Naive thymus-derived CD4-positive, alpha-beta T cell (primary cell): ENCODE results near the gene MARCO. TPM values are rescaled to one million over a fixed set of nuclear protein-coding genes. Genes with fewer than 3 reads are reported as not detected.
"Not testable (repeated sequence)": the region's sequence is repeated elsewhere in the genome, so short reads cannot be mapped to it uniquely, and the experiment has no call there.

ENCODE experiments used
- ATAC-seq: fragments of 150-1000 bp; cut with Tn5 transposase; 2 replicates; pipeline ENCODE4 v1.10.0; 2021; ENCODE audit warnings: mild to moderate bottlenecking, moderate library complexity
- CTCF ChIA-PET: fragments of 350-600 bp; sonication (Branson Sonifier 250); formaldehyde crosslinking; loops from one replicate; lab custom pipeline; 2021; ENCODE audit warnings: antibody characterized with exemption; lab: Charles Lee
- POLR2A ChIA-PET: fragments of 350-600 bp; sonication (Branson Sonifier 250); formaldehyde crosslinking; loops from one replicate; lab custom pipeline; 2021; ENCODE audit warnings: antibody characterized with exemption, inconsistent platforms; lab: Charles Lee
- DNase-seq, 9 donors: peaks; one replicate each; pipeline versions ENCODE4 v3.0.0 to v3.0.0-alpha.2; 2020 to 2022; ENCODE audit warnings: mixed read lengths in 1 of 9
- H3K27ac ChIP-seq: one replicate; pipeline ENCODE4 v1.7.0; 2013; ENCODE audit warnings: mild to moderate bottlenecking, low read depth, low read length, moderate library complexity
- H3K27me3 ChIP-seq, 2 donors: one replicate each; pipeline ENCODE4 v1.7.0; 2013; ENCODE audit warnings: low read length in 2 of 2, mild to moderate bottlenecking in 2 of 2, moderate library complexity in 2 of 2; ENCODE audit not compliant: control insufficient read depth in 2 of 2, insufficient read depth in 2 of 2
- H3K36me3 ChIP-seq, 3 experiments: 1 replicate in 2 of 3; 2 replicates in 1 of 3; pipeline ENCODE4 v1.7.0; 2013; ENCODE audit warnings: low read length in 3 of 3, mild to moderate bottlenecking in 3 of 3, moderate library complexity in 1 of 3; ENCODE audit not compliant: insufficient read depth in 3 of 3, control insufficient read depth in 2 of 3
- H3K4me1 ChIP-seq, 2 donors: one replicate each; pipeline ENCODE4 v1.7.0; 2013; ENCODE audit warnings: low read length in 2 of 2, mild to moderate bottlenecking in 2 of 2, moderate library complexity in 1 of 2; ENCODE audit not compliant: control insufficient read depth in 2 of 2, insufficient read depth in 2 of 2
- H3K4me3 ChIP-seq: 2 replicates; pipeline ENCODE4 v1.7.0; 2013; ENCODE audit warnings: mild to moderate bottlenecking, low read length
- H3K9me3 ChIP-seq, 3 experiments: 1 replicate in 2 of 3; 2 replicates in 1 of 3; pipeline ENCODE4 v1.7.0; 2013; ENCODE audit warnings: low read length in 3 of 3; ENCODE audit not compliant: control insufficient read depth in 2 of 3
- H3K27ac Mint-ChIP-seq, 9 donors: one replicate each; pipeline ENCODE4 v1.8.0; 2020 to 2022; ENCODE audit warnings: mixed read lengths in 9 of 9, mild to moderate bottlenecking in 8 of 9, moderate library complexity in 5 of 9, inconsistent platforms in 2 of 9
- H3K27me3 Mint-ChIP-seq, 5 donors: one replicate each; pipeline ENCODE4 v1.8.0; 2021 to 2022; ENCODE audit warnings: mixed read lengths in 5 of 5, mild to moderate bottlenecking in 1 of 5
- H3K36me3 Mint-ChIP-seq, 5 donors: one replicate each; pipeline ENCODE4 v1.8.0; 2020 to 2022; ENCODE audit warnings: mixed read lengths in 5 of 5, mild to moderate bottlenecking in 3 of 5, inconsistent platforms in 1 of 5
- H3K4me1 Mint-ChIP-seq, 7 donors: one replicate each; pipeline ENCODE4 v1.8.0; 2020 to 2022; ENCODE audit warnings: mixed read lengths in 7 of 7, mild to moderate bottlenecking in 3 of 7, inconsistent platforms in 1 of 7
- H3K4me3 Mint-ChIP-seq, 10 donors: one replicate each; pipeline ENCODE4 v1.8.0; 2020 to 2022; ENCODE audit warnings: mild to moderate bottlenecking in 10 of 10, mixed read lengths in 10 of 10, moderate library complexity in 6 of 10, inconsistent platforms in 2 of 10
- H3K9me3 Mint-ChIP-seq, 11 donors: one replicate each; pipeline ENCODE4 v1.8.0; 2020 to 2022; ENCODE audit warnings: mixed read lengths in 11 of 11, mild to moderate bottlenecking in 4 of 11, inconsistent platforms in 1 of 11, moderate library complexity in 1 of 11
- intact Hi-C, 2 donors: fragments of 100-400 bp; cut with micrococcal nuclease; formaldehyde crosslinking; loops; one replicate each; pipeline ENCODE4 v1.15.1; 2023
- polyA plus RNA-seq, 2 donors: library from polyadenylated mRNA; unstranded; fragments of 300-500 nt; fragmentation: Illumina TruSeq; gene quantifications; one replicate each; pipeline ENCODE4 v1.2.3, GENCODE V29; 2021
- total RNA-seq, 6 experiments: library from RNA in 5 of 6; stranded (reverse) in 5 of 6; gene quantifications; 1 replicate in 5 of 6; 2 replicates in 1 of 6; pipeline ENCODE4 v1.2.3 and lab custom pipeline; 2021 to 2026

MARCO gene
- total and polyA plus RNA-seq, 7 experiments from 2014 or later, result 0.48 to 2.6 TPM; not detected in 5

DNA sequence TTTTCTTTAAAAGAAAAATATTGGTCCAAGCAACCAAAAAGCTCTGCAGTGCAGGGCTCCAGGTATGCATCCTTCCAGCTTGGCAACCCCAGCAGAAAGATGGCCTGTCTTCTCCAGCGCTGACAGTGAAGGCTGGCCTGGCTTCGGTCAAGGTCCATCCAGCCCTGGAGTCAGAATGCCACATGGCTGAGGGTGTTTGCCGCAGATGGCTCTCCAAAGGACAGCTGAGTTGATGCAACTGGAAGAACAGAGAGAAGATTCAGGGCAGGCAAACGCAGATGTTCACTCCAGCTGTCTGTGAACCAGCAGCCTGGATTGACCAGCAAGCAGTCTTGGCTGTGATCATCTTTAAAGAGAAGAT lies 51.4 kb downstream of the MARCO start:
- no peak overlapping the region for H3K4me3 ChIP-seq
- Mint-ChIP-seq H3K36me3 (peaks cover 0 to 3% (median 0%) of the 10 kb centered on the region in 5 donors), H3K27ac (no peak overlapping the region), H3K4me1 (peaks cover 0 to 5% (median 0%) of the 10 kb centered on the region in 7 donors), H3K27me3 (peaks cover 0 to 6% (median 5%) of the 10 kb centered on the region in 5 donors), H3K4me3 (no peak overlapping the region), H3K9me3 (peaks cover 0 to 5% (median 0%) of the 10 kb centered on the region in 11 donors)
- no peaks in the 10 kb centered on the region for H3K9me3 ChIP-seq
- no peak for DNase-seq
- no peaks in the 10 kb centered on the region for H3K36me3 ChIP-seq
- CTCF ChIA-PET, result no interaction called here
- H3K27me3 ChIP-seq, result no peaks in the 10 kb centered on the region
- POLR2A ChIA-PET, result no interaction called here
- intact Hi-C loops, result loop anchor here in 1 of 2 donors (5.0 kb wide), 1 partner anchor 101 kb away; no protein-coding TSS in a partner anchor
- ATAC-seq, result no peak
- H3K27ac ChIP-seq, result no peak overlapping the region
- no peaks in the 10 kb centered on the region for H3K4me1 ChIP-seq

DNA sequence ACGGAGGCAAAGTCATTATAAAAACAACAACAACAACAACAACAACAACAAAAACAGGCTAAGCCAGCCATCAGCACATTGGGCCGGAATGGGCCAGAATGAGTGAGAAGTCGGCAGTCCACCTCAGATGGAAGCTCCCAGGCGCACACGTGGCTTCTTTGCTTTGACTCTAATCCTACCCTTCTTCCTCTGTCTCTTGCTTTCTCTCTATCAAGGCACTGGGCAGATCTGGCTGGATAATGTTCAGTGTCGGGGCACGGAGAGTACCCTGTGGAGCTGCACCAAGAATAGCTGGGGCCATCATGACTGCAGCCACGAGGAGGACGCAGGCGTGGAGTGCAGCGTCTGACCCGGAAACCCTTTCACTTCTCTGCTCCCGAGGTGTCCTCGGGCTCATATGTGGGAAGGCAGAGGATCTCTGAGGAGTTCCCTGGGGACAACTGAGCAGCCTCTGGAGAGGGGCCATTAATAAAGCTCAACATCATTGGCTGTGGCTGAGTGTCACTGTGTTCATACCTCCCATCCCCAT lies 52.2 kb downstream of the MARCO start:
- Mint-ChIP-seq H3K9me3 (peaks cover 0 to 8% (median 0%) of the 10 kb centered on the region in 11 donors), H3K4me3 (no peak overlapping the region), H3K36me3 (peaks cover 0 to 3% (median 0%) of the 10 kb centered on the region in 5 donors), H3K4me1 (peaks cover 0 to 5% (median 0%) of the 10 kb centered on the region in 7 donors), H3K27me3 (peaks cover 0 to 6% (median 5%) of the 10 kb centered on the region in 5 donors), H3K27ac (no peak overlapping the region)
- Histone ChIP-seq H3K4me3 (no peak overlapping the region), H3K4me1 (no peaks in the 10 kb centered on the region), H3K9me3 (no peaks in the 10 kb centered on the region), H3K27ac (no peak overlapping the region), H3K36me3 (no peaks in the 10 kb centered on the region), H3K27me3 (no peaks in the 10 kb centered on the region)
- ATAC-seq, result no peak
- no peak for DNase-seq
- intact Hi-C loops, result loop anchor here in 1 of 2 donors (5.0 kb wide), 1 partner anchor 102 kb away; no protein-coding TSS in a partner anchor
- CTCF ChIA-PET, result no interaction called here
- POLR2A ChIA-PET, result no interaction called here

DNA sequence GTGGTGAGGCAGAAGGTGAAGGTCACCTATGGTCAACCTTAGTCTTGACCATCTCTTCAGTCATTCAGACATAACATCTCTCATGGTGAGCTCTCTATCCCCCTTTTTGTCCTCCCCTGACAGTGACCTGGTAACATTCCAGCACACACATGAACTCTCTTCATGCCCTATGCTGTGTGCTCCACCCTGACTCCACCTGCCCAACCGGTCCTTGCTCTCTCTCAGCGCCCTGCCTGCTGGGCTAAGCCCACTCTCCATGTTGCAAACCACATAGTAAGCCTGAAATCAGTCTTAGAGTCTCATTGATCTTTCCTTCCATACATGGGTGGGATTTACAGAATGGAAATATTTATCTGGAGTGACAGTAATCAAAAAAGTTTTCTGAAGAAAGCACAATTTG lies 52.8 kb downstream of the MARCO start:
- Mint-ChIP-seq H3K27me3 (peaks cover 0 to 6% (median 5%) of the 10 kb centered on the region in 5 donors), H3K4me1 (peaks cover 0 to 5% (median 0%) of the 10 kb centered on the region in 7 donors), H3K27ac (no peak overlapping the region), H3K4me3 (no peak overlapping the region), H3K36me3 (peaks cover 0 to 3% (median 0%) of the 10 kb centered on the region in 5 donors), H3K9me3 (peaks cover 0 to 8% (median 0%) of the 10 kb centered on the region in 11 donors)
- H3K9me3 ChIP-seq, result no peaks in the 10 kb centered on the region
- H3K4me3 ChIP-seq, result no peak overlapping the region
- no peak for ATAC-seq
- DNase-seq, result no peak
- H3K27me3 ChIP-seq, result no peaks in the 10 kb centered on the region
- no peak overlapping the region for H3K27ac ChIP-seq
- intact Hi-C loops, result loop anchor here in 1 of 2 donors (5.0 kb wide), 1 partner anchor 102 kb away; no protein-coding TSS in a partner anchor
- CTCF ChIA-PET, result no interaction called here
- POLR2A ChIA-PET, result no interaction called here
- no peaks in the 10 kb centered on the region for H3K4me1 ChIP-seq
- no peaks in the 10 kb centered on the region for H3K36me3 ChIP-seq

DNA sequence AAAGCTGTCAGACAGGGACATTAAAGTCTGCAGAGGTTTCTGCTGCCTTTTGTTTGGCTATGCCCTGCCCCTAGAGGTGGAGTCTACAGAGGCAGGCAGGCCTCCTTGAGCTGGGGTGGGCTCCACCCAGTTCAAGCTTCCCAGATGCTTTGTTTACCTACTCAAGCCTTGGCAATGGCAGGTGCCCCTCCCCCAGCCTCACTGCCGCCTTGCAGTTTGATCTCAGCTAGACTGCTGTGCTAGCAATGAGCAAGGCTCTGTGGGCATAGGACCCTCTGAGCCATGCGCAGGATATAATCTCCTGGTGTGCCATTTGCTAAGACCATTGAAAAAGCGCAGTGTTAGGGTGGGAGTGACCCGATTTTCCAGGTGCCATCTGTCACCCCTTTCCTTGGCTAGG lies 61.9 kb downstream of the MARCO start:
- H3K36me3 Mint-ChIP-seq, H3K4me1 Mint-ChIP-seq, H3K9me3 ChIP-seq, ATAC-seq, H3K4me3 ChIP-seq, CTCF ChIA-PET, intact Hi-C loops, H3K36me3 ChIP-seq, H3K4me1 ChIP-seq, H3K27ac ChIP-seq, H3K4me3 Mint-ChIP-seq, H3K27me3 ChIP-seq, H3K27ac Mint-ChIP-seq, DNase-seq: not testable (repeated sequence)
- POLR2A ChIA-PET, result interaction anchor here (1.0 kb wide), 1 partner anchor 817 kb away, joined by 3 read pairs; no protein-coding TSS in a partner anchor
- H3K9me3 Mint-ChIP-seq, result peaks cover 0 to 14% (median 7%) of the 10 kb centered on the region in 11 donors
- H3K27me3 Mint-ChIP-seq, result peaks cover 0 to 11% (median 8%) of the 10 kb centered on the region in 5 donors

DNA sequence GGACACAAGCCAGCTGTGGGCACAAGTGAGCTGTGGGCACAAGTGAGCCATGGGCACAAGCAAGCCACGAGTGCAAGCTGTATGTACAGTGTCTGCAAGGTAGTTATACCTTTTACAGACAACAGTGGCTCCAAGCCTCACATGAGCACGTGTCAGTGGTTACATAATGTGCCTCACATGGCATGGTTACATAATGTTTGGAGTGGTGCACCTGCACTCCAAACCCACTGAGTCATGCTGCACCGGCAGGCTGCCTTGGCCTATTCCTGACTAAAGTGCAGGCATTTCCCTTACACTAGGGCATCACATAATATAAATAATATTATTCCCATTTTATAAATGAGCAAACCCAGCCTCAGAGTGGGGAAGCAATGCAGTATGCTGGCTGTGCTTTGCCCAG lies 62.6 kb downstream of the MARCO start:
- POLR2A ChIA-PET, result interaction anchor here (1.0 kb wide), 1 partner anchor 817 kb away, joined by 3 read pairs; no protein-coding TSS in a partner anchor

DNA sequence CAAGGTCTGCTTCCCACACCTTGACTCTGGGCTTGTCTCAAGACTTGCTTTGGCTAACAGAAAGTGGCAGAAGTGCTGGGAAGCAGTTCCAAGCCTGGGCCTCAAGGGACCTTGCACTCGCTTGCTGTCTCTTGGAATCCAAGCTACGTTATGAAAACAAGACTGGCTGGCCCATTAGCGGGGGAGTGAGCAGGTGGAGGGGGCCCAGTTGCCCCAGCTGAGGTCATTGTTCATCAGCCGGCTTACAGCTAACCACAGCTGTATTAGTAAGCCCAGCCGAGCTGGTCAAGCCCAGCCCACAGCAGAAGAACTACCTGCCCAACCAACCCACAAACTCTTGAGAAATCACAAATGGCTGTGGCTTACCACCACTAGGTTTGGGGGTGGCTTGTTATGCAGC lies 63.1 kb downstream of the MARCO start:
- Histone ChIP-seq H3K4me3 (no peak overlapping the region), H3K27me3 (no peaks in the 10 kb centered on the region), H3K36me3 (no peaks in the 10 kb centered on the region), H3K9me3 (peaks cover 0 to 3% (median 0%) of the 10 kb centered on the region in 3 experiments), H3K4me1 (no peaks in the 10 kb centered on the region), H3K27ac (no peak overlapping the region)
- intact Hi-C loops, result no loop called here
- ATAC-seq, result no peak
- Mint-ChIP-seq H3K27me3 (peaks cover 4 to 21% (median 15%) of the 10 kb centered on the region in 5 donors), H3K4me1 (no peaks in the 10 kb centered on the region), H3K9me3 (peaks cover 0 to 14% (median 7%) of the 10 kb centered on the region in 11 donors), H3K27ac (no peak overlapping the region), H3K4me3 (no peak overlapping the region), H3K36me3 (peaks cover 0 to 5% (median 0%) of the 10 kb centered on the region in 5 donors)
- POLR2A ChIA-PET, result interaction anchor here (1.0 kb wide), 1 partner anchor 818 kb away, joined by 3 read pairs; no protein-coding TSS in a partner anchor
- CTCF ChIA-PET, result no interaction called here
- DNase-seq, result no peak

More for the DNA sequence above, 62.6 kb downstream of the MARCO start:
- Mint-ChIP-seq H3K27ac (no peak overlapping the region), H3K9me3 (peaks cover 0 to 14% (median 7%) of the 10 kb centered on the region in 11 donors), H3K4me3 (no peak overlapping the region), H3K36me3 (peaks cover 0 to 5% (median 0%) of the 10 kb centered on the region in 5 donors), H3K27me3 (peaks cover 0 to 16% (median 10%) of the 10 kb centered on the region in 5 donors), H3K4me1 (no peaks in the 10 kb centered on the region)
- intact Hi-C loops, result no loop called here
- Histone ChIP-seq H3K4me3 (no peak overlapping the region), H3K9me3 (peaks cover 0 to 3% (median 0%) of the 10 kb centered on the region in 3 experiments), H3K27me3 (no peaks in the 10 kb centered on the region), H3K27ac (no peak overlapping the region), H3K36me3 (no peaks in the 10 kb centered on the region), H3K4me1 (no peaks in the 10 kb centered on the region)
- no peak for ATAC-seq
- CTCF ChIA-PET, result no interaction called here
- no peak for DNase-seq
